Neural cell (in vitro differentiated cells): ENCODE results near the gene DENND1A.

Experiments
- CTCF ChIP-seq: fragments of 450-650 bp; IDR thresholded peaks from 2 replicates; pipeline ENCODE4 v1.5.1; 2014; ENCODE audit warnings: antibody characterized with exemption, mild to moderate bottlenecking, moderate library complexity; ENCODE audit not compliant: poor library complexity, severe bottlenecking
- EZH2 ChIP-seq: fragments of 200-600, 300-800 bp; shearing (Covaris generic), sonication (generic); IDR thresholded peaks from 2 replicates; pipeline ENCODE4 v1.6.1; 2014; ENCODE audit warnings: antibody characterized with exemption, low read length, borderline replicate concordance, mild to moderate bottlenecking; ENCODE audit not compliant: insufficient read depth, poor library complexity, severe bottlenecking
- MXI1 ChIP-seq: fragments of 450-650 bp; conservative IDR thresholded peaks from 2 replicates; pipeline ENCODE4 v1.6.1; 2014; ENCODE audit warnings: antibody characterized with exemption, mild to moderate bottlenecking; ENCODE audit not compliant: poor library complexity, severe bottlenecking
- REST ChIP-seq: IDR thresholded peaks from 2 replicates; pipeline ENCODE4 v1.6.1; 2012; ENCODE audit warnings: borderline replicate concordance
- TAF1 ChIP-seq: IDR thresholded peaks from 2 replicates; pipeline ENCODE4 v1.6.1; 2012; ENCODE audit warnings: low read depth

- TF ChIP-seq CTCF (no peak), REST (no peak), TAF1 (no peak), EZH2 (no peak), MXI1 (no peak)
Measured at GRCh38 chr9:123658792-123659191, 271.1 kb downstream of the DENND1A start.
